Muscle layer of duodenum (tissue), 2 donors: ENCODE measurements around the gene ZNF154.

Experiments used
- H3K27ac ChIP-seq: one replicate; pipeline ENCODE4 v1.7.0; 2013; ENCODE audit warnings: mild to moderate bottlenecking, low read length
- H3K27me3 ChIP-seq: one replicate; pipeline ENCODE4 v1.7.0; 2013; ENCODE audit warnings: low read depth, mild to moderate bottlenecking, control low read depth, low read length
- H3K36me3 ChIP-seq, 2 donors: one replicate each; pipeline ENCODE4 v1.7.0; 2013; ENCODE audit warnings: low read length in 2 of 2, control low read depth in 1 of 2, mild to moderate bottlenecking in 1 of 2; ENCODE audit not compliant: insufficient read depth in 2 of 2, control insufficient read depth in 1 of 2
- H3K4me1 ChIP-seq, 2 donors: one replicate each; pipeline ENCODE4 v1.7.0; 2013; ENCODE audit warnings: low read length in 2 of 2, mild to moderate bottlenecking in 2 of 2, control low read depth in 1 of 2, moderate library complexity in 1 of 2; ENCODE audit not compliant: insufficient read depth in 2 of 2, control insufficient read depth in 1 of 2
- H3K4me3 ChIP-seq, 2 donors: one replicate each; pipeline ENCODE4 v1.7.0; 2013; ENCODE audit warnings: low read length in 2 of 2, low read depth in 1 of 2, mild to moderate bottlenecking in 1 of 2
- H3K9me3 ChIP-seq, 2 donors: one replicate each; pipeline ENCODE4 v1.7.0; 2013; ENCODE audit warnings: low read length in 2 of 2, control low read depth in 1 of 2, mild to moderate bottlenecking in 1 of 2; ENCODE audit not compliant: control insufficient read depth in 1 of 2
- donor health status: healthy.

The ZNF154 gene

DNA sequence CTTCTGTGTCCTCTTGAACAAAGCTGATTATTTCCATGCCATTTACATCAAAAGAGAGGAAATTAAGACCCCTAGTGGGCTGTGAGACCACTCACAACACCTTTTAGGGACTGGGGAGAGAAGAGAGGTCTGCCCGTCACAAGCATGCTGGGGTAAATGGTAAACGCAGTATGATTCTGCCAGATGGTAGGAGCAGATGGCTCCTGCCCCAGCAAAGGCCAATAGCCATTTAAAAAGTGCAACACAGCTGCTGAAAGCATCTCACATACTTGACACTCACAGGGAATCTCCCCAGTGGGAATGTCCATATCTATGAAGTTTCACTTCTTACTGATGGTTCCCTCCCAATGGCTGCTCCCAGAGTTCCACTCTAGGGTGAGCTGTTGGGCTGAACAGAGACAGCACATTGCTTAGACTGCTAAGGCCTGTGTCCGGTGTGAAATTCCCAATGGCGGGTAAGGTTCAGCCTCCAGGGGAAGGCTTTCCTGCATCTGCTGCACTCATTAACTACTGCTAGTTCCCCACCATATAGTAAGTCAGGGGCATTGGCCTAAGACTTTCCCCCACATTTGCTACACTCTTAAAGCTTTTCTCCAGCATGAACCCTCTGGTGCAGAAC lies 11.0 kb upstream of the ZNF154 start:
- H3K27ac ChIP-seq = no peak overlapping the region
- H3K9me3 ChIP-seq = peaks cover 42 to 62% of the 10 kb centered on the region in 2 donors
- peaks cover 22 to 61% of the 10 kb centered on the region in 2 donors for H3K36me3 ChIP-seq
- H3K27me3 ChIP-seq = no peaks in the 10 kb centered on the region
- H3K4me3 ChIP-seq = peak overlapping the region in 1 of 2 donors; percentile 54
- H3K4me1 ChIP-seq = no peaks in the 10 kb centered on the region

DNA sequence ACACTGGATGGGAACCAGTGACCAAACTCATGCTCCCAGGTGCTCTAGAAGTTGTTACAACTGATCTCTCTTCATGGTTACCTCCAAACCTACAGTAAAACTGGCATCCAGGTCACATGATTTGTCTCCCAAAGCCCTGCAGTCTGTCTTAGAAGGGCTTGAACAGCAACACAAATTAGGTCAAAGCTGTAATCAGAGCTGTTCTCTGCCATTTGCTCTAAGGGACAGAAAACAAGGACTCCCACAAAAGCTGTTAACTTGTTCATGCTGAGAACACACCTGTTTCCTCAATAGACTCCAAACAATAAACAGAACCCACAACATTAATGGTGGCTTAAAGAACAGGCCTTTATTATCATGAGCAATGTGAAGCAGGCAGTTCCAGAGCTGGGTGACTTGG lies 10.4 kb upstream of the ZNF154 start:
- H3K4me3 ChIP-seq = peak overlapping the region in 1 of 2 donors; percentile 54
- no peaks in the 10 kb centered on the region for H3K27me3 ChIP-seq
- peaks cover 42 to 66% of the 10 kb centered on the region in 2 donors for H3K9me3 ChIP-seq
- no peak overlapping the region for H3K27ac ChIP-seq
- no peaks in the 10 kb centered on the region for H3K4me1 ChIP-seq
- H3K36me3 ChIP-seq = peaks cover 22 to 61% of the 10 kb centered on the region in 2 donors

GRCh38 chr19:57712222-57712621 lies 3.2 kb upstream of the ZNF154 start:
- H3K9me3 ChIP-seq = peaks cover 12 to 38% of the 10 kb centered on the region in 2 donors
- no peak overlapping the region for H3K4me3 ChIP-seq
- peaks cover 0 to 22% of the 10 kb centered on the region in 2 donors for H3K36me3 ChIP-seq
- H3K27ac ChIP-seq = no peak overlapping the region
- H3K4me1 ChIP-seq = peaks cover 0 to 11% of the 10 kb centered on the region in 2 donors
- no peaks in the 10 kb centered on the region for H3K27me3 ChIP-seq

- Histone ChIP-seq H3K9me3 (peaks cover 9 to 48% of the 10 kb centered on the region in 2 donors), H3K27ac (no peak overlapping the region), H3K27me3 (no peaks in the 10 kb centered on the region), H3K4me3 (peak overlapping the region in 1 of 2 donors; percentile 63), H3K36me3 (peaks cover 3 to 20% of the 10 kb centered on the region in 2 donors), H3K4me1 (peaks cover 0 to 15% of the 10 kb centered on the region in 2 donors)
These were observed 612 bp upstream of the ZNF154 start for GRCh38 chr19:57709616-57710015.

- Histone ChIP-seq H3K36me3 (peaks cover 19 to 40% of the 10 kb centered on the region in 2 donors), H3K4me1 (peaks cover 0 to 15% of the 10 kb centered on the region in 2 donors), H3K9me3 (peaks cover 25 to 68% of the 10 kb centered on the region in 2 donors), H3K27ac (no peak overlapping the region), H3K4me3 (peak overlapping the region in 1 of 2 donors; percentile 63), H3K27me3 (no peaks in the 10 kb centered on the region)
These were observed 2.7 kb downstream of the ZNF154 start for GRCh38 chr19:57706346-57706745.

- Histone ChIP-seq H3K4me1 (no peaks in the 10 kb centered on the region), H3K9me3 (peaks cover 30 to 72% of the 10 kb centered on the region in 2 donors), H3K27me3 (no peaks in the 10 kb centered on the region), H3K27ac (no peak overlapping the region), H3K4me3 (peak overlapping the region in 1 of 2 donors; percentile 37), H3K36me3 (peaks cover 28 to 59% of the 10 kb centered on the region in 2 donors)
These were observed 7.4 kb downstream of the ZNF154 start for GRCh38 chr19:57701625-57702024.

DNA sequence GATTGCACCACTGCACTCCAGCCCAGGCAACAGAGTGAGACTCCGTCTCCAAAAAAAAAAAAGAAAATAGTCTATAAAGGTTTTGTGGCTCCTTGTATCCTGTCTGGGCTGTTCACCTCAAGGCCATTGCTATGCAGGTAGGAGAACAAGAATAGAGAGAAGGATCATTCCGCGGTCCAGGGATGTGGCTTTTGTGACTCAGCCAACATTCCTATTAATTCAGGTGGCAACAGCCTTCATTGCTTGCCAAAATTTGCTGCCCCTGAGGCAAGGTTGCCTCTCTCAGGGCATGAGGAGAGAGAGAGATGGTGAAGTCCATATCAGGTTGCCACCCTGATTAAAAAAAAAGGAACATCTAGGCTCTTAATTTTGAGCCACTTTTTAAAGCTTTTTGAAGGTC lies 19.3 kb downstream of the ZNF154 start:
- no peaks in the 10 kb centered on the region for H3K4me1 ChIP-seq
- peaks cover 32 to 49% of the 10 kb centered on the region in 2 donors for H3K36me3 ChIP-seq
- no peak overlapping the region for H3K27ac ChIP-seq
- H3K9me3 ChIP-seq = peaks cover 73 to 79% of the 10 kb centered on the region in 2 donors
- H3K4me3 ChIP-seq = peak overlapping the region in 1 of 2 donors; percentile 100
- H3K27me3 ChIP-seq = no peaks in the 10 kb centered on the region

DNA sequence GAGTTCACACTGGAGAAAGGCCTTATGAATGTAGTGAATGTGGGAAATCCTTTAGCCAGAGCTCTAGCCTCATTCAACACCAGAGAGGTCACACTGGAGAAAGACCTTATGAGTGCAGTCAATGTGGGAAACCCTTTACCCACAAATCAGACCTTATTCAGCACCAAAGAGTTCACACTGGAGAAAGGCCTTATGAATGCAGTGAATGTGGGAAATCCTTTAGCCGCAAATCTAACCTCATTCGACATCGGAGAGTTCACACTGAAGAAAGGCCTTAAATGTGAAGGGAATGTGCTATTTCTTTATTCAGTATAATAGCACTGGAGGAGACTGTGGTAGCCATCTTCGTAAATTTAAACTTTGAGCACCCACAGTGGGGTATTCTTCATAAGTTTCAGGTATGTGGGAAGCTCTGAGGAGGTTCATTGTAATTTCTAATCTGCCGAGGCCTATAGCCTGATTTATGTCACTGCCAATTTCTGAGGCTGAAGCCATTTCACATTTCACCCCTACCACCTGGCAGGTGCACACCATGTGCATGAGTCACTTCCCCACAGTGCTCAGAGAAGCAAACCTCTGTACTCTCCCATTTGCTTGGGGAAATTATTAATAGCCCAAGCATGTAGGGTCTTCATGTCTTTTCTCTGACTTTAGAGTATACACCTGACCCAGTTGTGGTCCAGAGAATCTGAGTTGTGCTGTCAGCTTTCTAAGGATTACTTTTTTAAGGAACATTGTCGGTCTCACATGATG lies 20.8 kb downstream of the ZNF154 start:
- Histone ChIP-seq H3K27me3 (no peaks in the 10 kb centered on the region), H3K4me3 (peak overlapping the region; percentile 92 to 100), H3K36me3 (peaks cover 37 to 64% of the 10 kb centered on the region in 2 donors), H3K27ac (no peak overlapping the region), H3K4me1 (peaks cover 0 to 4% of the 10 kb centered on the region in 2 donors), H3K9me3 (peaks cover 77 to 80% of the 10 kb centered on the region in 2 donors)

- Histone ChIP-seq H3K4me3 (peak overlapping the region; percentile 92 to 100), H3K27me3 (no peaks in the 10 kb centered on the region), H3K27ac (no peak overlapping the region), H3K36me3 (peaks cover 37 to 64% of the 10 kb centered on the region in 2 donors), H3K9me3 (peaks cover 73 to 75% of the 10 kb centered on the region in 2 donors), H3K4me1 (peaks cover 0 to 11% of the 10 kb centered on the region in 2 donors)
These were observed 21.5 kb downstream of the ZNF154 start for GRCh38 chr19:57687363-57688010.

DNA sequence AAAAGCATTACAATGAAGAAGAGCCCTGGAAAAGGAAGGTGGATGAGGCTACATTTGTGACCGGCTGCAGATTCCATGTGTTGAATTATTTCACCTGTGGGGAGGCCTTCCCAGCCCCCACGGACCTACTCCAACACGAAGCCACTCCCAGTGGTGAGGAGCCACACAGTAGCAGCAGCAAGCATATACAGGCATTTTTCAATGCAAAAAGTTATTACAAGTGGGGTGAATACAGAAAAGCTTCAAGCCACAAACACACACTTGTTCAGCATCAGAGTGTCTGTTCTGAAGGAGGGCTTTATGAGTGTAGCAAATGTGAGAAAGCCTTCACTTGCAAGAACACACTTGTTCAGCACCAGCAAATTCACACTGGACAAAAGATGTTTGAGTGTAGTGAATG lies 22.3 kb downstream of the ZNF154 start:
- peaks cover 0 to 17% of the 10 kb centered on the region in 2 donors for H3K4me1 ChIP-seq
- H3K27ac ChIP-seq = no peak overlapping the region
- peaks cover 37 to 64% of the 10 kb centered on the region in 2 donors for H3K36me3 ChIP-seq
- peak overlapping the region; percentile 92 to 100 for H3K4me3 ChIP-seq
- no peaks in the 10 kb centered on the region for H3K27me3 ChIP-seq
- peaks cover 73 to 75% of the 10 kb centered on the region in 2 donors for H3K9me3 ChIP-seq

DNA sequence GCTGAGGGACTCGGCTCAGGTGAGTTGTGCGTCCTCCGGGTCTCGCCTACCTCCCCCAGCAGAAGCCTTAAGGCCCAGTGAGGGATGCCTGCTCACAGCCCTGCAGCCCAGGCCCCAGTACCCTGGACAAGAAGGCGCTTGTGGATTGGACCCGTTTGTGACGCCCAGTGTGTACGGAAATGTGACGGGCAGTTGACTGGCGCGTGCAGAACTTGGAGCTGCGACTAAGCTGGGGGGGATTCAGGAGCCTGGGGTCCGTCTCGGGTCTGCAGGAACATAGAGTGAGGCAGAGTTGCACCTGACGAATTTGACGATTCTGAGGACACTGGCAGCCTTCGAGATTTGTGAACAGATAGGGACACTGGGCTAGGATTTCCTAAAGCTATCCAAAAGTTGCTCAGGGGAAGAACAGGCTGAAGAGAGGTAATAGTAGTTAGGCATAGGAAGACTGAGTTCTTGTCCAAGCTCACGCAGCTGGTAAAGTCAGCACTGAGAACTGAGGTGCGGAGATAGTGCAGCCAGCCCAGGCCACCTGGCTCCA lies 26.7 kb downstream of the ZNF154 start:
- peak overlapping the region; percentile 11 for H3K27ac ChIP-seq

More for the DNA sequence above, 26.7 kb downstream of the ZNF154 start:
- Histone ChIP-seq H3K36me3 (peaks cover 29 to 40% of the 10 kb centered on the region in 2 donors), H3K4me1 (peaks cover 0 to 17% of the 10 kb centered on the region in 2 donors), H3K9me3 (peaks cover 40 to 44% of the 10 kb centered on the region in 2 donors), H3K27me3 (no peaks in the 10 kb centered on the region), H3K4me3 (peak overlapping the region; percentile 92 to 100)
